GM19025 (cell line): ENCODE data around the gene LCORL.

Experiments used
- ATAC-seq: cut with Tn5 transposase; IDR thresholded peaks from one replicate; pipeline ENCODE4 v1.9.1; 2021; ENCODE audit warnings: mild to moderate bottlenecking, low read depth, moderate library complexity; ENCODE audit not compliant: unreplicated experiment

LCORL gene

DNA sequence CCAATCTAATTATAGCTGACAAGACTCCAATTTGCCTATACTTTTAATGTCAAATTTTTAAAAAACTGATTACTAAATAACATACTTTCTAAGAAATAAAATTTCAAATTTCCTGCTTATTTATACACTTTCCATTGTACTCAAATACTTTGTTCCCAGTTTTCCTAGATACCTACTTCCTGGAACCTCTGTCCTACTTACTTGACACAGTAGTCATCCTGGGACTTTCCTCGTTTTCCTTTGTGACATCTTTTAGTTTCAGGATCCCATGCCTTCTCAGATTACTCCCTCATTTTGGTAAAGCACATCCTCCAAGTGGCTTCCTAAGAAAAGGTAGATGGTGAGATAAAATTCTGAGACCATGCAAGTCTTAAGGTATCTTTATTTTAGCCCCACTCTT is 226.8 kb downstream of the LCORL start:
- ATAC-seq: no peak
